KMS-11 (cell line): ENCODE data around the gene MMP12.

Source experiments
- H2AFZ ChIP-seq: fragments of 200-600 bp; sonication (generic); 2 replicates; pipeline ENCODE4 v1.6.1; 2016; ENCODE audit warnings: antibody characterized with exemption, mixed run types, low read depth
- H3K27ac ChIP-seq: fragments of 200-600 bp; sonication (generic); 2 replicates; pipeline ENCODE4 v1.6.1; 2016; ENCODE audit warnings: mild to moderate bottlenecking, mixed run types
- H3K27me3 ChIP-seq: fragments of 200-600 bp; sonication (generic); 2 replicates; pipeline ENCODE4 v1.6.1; 2017; ENCODE audit warnings: mild to moderate bottlenecking, low read depth, mixed run types, moderate library complexity; ENCODE audit not compliant: insufficient read depth
- H3K36me3 ChIP-seq: fragments of 200-600 bp; sonication (generic); 2 replicates; pipeline ENCODE4 v1.6.1; 2017; ENCODE audit warnings: mild to moderate bottlenecking, mixed run types; ENCODE audit not compliant: insufficient read depth
- H3K4me1 ChIP-seq: fragments of 200-600 bp; sonication (generic); 2 replicates; pipeline ENCODE4 v1.6.1; 2016; ENCODE audit warnings: mild to moderate bottlenecking, low read depth, mixed run types; ENCODE audit not compliant: poor library complexity, severe bottlenecking
- H3K4me2 ChIP-seq: fragments of 200-600 bp; sonication (generic); 2 replicates; pipeline ENCODE4 v1.7.0; 2016; ENCODE audit warnings: mild to moderate bottlenecking, mixed run types
- H3K4me3 ChIP-seq: fragments of 200-600 bp; sonication (generic); IDR thresholded peaks from 2 replicates; pipeline ENCODE4 v1.6.1; 2017; ENCODE audit warnings: low read depth, low read length, mixed read lengths; ENCODE audit not compliant: insufficient read depth
- H3K79me2 ChIP-seq: fragments of 200-600 bp; sonication (generic); 2 replicates; pipeline ENCODE4 v1.6.1; 2016; ENCODE audit warnings: low read depth, mixed run types; ENCODE audit not compliant: insufficient read depth
- H3K9ac ChIP-seq: fragments of 200-600 bp; sonication (generic); 2 replicates; pipeline ENCODE4 v1.6.1; 2016; ENCODE audit warnings: mild to moderate bottlenecking, mixed run types
- H4K20me1 ChIP-seq: fragments of 200-600 bp; sonication (generic); 2 replicates; pipeline ENCODE4 v1.6.1; 2016; ENCODE audit warnings: mild to moderate bottlenecking, mixed run types; ENCODE audit not compliant: insufficient read depth
- TF ChIP-seq, protein P1 (sequence below): fragments of 200-600 bp; sonication (generic); conservative IDR thresholded peaks from 2 replicates; pipeline ENCODE4 v1.6.1; 2017; ENCODE audit warnings: low read depth, mild to moderate bottlenecking, antibody characterized with exemption, low read length, moderate library complexity, mixed read lengths

Gene MMP12

DNA sequence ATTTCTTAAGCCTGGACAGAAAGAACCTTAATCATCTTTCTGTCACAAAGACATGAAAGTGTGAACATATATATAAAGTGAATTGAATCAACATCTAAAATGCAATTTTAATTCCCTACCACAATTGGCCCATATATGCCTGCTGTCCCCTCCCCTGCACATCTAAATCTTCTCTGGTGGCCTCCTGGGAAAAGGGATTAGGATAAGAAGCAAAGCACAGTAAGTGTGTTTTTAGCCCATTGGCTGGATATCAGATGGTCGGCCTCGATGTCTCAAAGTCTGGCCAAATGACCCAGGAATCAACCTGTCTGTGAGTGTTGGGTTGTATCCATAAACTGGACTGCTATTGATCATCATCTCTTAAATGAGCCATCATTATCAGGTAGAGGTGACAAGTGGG is 37.1 kb downstream of the MMP12 start:
- H3K27me3 ChIP-seq, result no peaks in the 10 kb centered on the region
- no peak overlapping the region for H3K27ac ChIP-seq
- no peak overlapping the region for H3K9ac ChIP-seq
- H3K36me3 ChIP-seq, result no peaks in the 10 kb centered on the region
- no peaks in the 10 kb centered on the region for H3K79me2 ChIP-seq
- H4K20me1 ChIP-seq, result no peaks in the 10 kb centered on the region
- H3K4me1 ChIP-seq, result no peaks in the 10 kb centered on the region
- H3K4me2 ChIP-seq, result no peak overlapping the region
- H3K4me3 ChIP-seq, result no peak overlapping the region
- H2AFZ ChIP-seq, result no peak overlapping the region
- TF ChIP-seq, protein P1, sequence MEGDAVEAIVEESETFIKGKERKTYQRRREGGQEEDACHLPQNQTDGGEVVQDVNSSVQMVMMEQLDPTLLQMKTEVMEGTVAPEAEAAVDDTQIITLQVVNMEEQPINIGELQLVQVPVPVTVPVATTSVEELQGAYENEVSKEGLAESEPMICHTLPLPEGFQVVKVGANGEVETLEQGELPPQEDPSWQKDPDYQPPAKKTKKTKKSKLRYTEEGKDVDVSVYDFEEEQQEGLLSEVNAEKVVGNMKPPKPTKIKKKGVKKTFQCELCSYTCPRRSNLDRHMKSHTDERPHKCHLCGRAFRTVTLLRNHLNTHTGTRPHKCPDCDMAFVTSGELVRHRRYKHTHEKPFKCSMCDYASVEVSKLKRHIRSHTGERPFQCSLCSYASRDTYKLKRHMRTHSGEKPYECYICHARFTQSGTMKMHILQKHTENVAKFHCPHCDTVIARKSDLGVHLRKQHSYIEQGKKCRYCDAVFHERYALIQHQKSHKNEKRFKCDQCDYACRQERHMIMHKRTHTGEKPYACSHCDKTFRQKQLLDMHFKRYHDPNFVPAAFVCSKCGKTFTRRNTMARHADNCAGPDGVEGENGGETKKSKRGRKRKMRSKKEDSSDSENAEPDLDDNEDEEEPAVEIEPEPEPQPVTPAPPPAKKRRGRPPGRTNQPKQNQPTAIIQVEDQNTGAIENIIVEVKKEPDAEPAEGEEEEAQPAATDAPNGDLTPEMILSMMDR, result no peak

DNA sequence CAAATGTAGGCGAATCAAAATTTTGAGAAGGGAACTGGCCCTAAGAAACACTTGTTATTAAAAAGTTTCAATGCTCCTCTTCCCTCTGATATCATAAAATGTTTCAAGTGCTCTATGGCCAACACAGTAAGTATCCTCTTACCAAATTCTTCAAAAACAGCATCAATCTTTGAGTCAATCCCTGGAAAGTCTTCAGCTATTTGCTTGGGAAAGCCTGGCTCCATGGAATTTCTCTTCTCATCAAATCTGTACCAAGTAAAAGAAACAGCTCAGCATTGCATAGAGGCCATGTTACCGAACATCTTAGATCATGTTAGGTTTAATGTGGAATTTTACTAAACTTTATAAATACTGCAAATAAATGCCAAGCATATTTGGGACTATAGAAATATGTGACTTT is 37.6 kb downstream of the MMP12 start:
- H3K9ac ChIP-seq, result no peak overlapping the region
- H3K79me2 ChIP-seq, result no peaks in the 10 kb centered on the region
- no peaks in the 10 kb centered on the region for H3K27me3 ChIP-seq
- no peaks in the 10 kb centered on the region for H3K4me1 ChIP-seq
- H2AFZ ChIP-seq, result no peak overlapping the region
- no peak overlapping the region for H3K4me3 ChIP-seq
- H3K27ac ChIP-seq, result no peak overlapping the region
- no peaks in the 10 kb centered on the region for H3K36me3 ChIP-seq
- TF ChIP-seq, protein P1, result no peak
- H4K20me1 ChIP-seq, result no peaks in the 10 kb centered on the region
- H3K4me2 ChIP-seq, result no peak overlapping the region

DNA sequence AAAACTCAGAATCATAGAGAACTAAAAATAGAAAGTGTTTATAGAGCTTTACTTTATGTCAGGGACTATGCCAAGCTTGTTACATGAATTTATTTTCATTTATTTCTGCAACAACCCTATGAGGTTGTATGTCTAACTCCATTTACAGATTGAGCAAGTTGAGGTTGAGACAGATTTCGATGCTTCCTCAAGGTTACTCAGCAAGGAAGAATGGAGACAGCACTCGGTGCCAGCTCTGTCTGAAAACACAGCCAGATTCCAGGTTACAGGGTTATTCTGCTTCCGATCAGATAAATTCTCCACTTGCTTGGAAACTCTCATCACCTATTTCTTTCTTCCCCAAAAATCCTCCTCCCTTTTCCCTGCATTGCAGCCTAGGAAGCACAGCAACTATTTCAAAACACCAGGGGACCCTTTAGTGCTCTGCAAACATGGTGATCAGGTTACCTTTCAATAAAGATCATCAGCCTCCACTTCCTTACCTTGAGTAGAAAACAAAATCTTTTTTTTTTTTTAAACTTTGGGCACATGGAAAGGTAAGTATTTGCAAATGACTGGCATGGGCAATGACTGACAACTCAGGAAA is 38.4 kb downstream of the MMP12 start:
- Histone ChIP-seq H3K4me2 (no peak overlapping the region), H4K20me1 (no peaks in the 10 kb centered on the region), H3K36me3 (no peaks in the 10 kb centered on the region)

DNA sequence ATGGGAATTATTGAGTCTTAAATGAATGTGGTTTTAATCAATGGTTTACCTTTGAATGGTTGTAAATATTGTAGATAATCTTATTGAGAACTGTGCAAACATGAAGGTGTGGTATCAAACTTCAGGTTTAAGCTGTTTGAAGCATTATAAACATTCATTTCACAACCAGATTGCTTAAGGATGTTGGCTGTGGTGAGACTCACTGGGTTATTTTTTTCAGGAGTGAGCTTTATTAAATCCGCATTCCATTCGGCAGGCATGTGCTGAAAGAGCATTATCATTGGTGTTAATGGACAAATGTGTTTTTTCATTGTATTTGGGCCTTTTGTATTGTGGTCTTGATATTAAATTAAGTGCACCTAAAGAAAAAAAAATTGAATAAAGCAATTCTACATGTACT is 41.1 kb downstream of the MMP12 start:
- TF ChIP-seq, protein P1, result no peak
- Histone ChIP-seq H3K36me3 (no peaks in the 10 kb centered on the region), H3K9ac (no peak overlapping the region), H3K27ac (no peak overlapping the region), H2AFZ (no peak overlapping the region), H3K79me2 (no peaks in the 10 kb centered on the region), H3K4me3 (no peak overlapping the region), H3K4me1 (no peaks in the 10 kb centered on the region), H3K4me2 (no peak overlapping the region), H4K20me1 (no peaks in the 10 kb centered on the region), H3K27me3 (no peaks in the 10 kb centered on the region)

More for the DNA sequence above, 38.4 kb downstream of the MMP12 start:
- TF ChIP-seq, protein P1, result no peak
- Histone ChIP-seq H2AFZ (no peak overlapping the region), H3K27me3 (no peaks in the 10 kb centered on the region), H3K4me1 (no peaks in the 10 kb centered on the region), H3K4me3 (no peak overlapping the region), H3K9ac (no peak overlapping the region), H3K79me2 (no peaks in the 10 kb centered on the region), H3K27ac (no peak overlapping the region)
